Activated CD4-positive, alpha-beta memory T cell treated with anti-CD3 and anti-CD28 coated beads, Interleukin-2, amount 10 ng/mL, durations not matched to agents 7 days and 5 days (primary cell): Measurements from ENCODE around the gene GIT1. TPM values are rescaled to one million over a fixed set of nuclear protein-coding genes. Genes with fewer than 3 reads are reported as not detected.

Experiments used
- CTCF ChIA-PET: fragments of 350-600 bp; sonication (Branson Sonifier 250); formaldehyde crosslinking; loops from one replicate; lab custom pipeline; 2021; ENCODE audit warnings: antibody characterized with exemption, inconsistent platforms; lab: Charles Lee
- POLR2A ChIA-PET: fragments of 350-600 bp; sonication (Branson Sonifier 250); formaldehyde crosslinking; loops from one replicate; lab custom pipeline; 2021; ENCODE audit warnings: antibody characterized with exemption; lab: Charles Lee
- DNase-seq: peaks from one replicate; pipeline ENCODE4 v3.0.0-alpha.2; 2020
- H3K27ac Mint-ChIP-seq: one replicate; pipeline ENCODE4 v1.8.0; 2021; ENCODE audit warnings: mild to moderate bottlenecking, mixed read lengths
- H3K27me3 Mint-ChIP-seq: one replicate; pipeline ENCODE4 v1.8.0; 2021; ENCODE audit warnings: mixed read lengths
- H3K36me3 Mint-ChIP-seq: one replicate; pipeline ENCODE4 v1.8.0; 2021; ENCODE audit warnings: low read depth, mixed read lengths
- H3K4me1 Mint-ChIP-seq: one replicate; pipeline ENCODE4 v1.8.0; 2021; ENCODE audit warnings: mixed read lengths
- H3K4me3 Mint-ChIP-seq: one replicate; pipeline ENCODE4 v1.8.0; 2021; ENCODE audit warnings: mild to moderate bottlenecking, mixed read lengths
- H3K9me3 Mint-ChIP-seq: one replicate; pipeline ENCODE4 v1.8.0; 2021; ENCODE audit warnings: mixed read lengths
- total RNA-seq, 2 experiments: library from RNA; stranded (reverse); gene quantifications; one replicate each; pipeline ENCODE4 v1.2.3, GENCODE V29; 2021

The GIT1 gene
- total RNA-seq, 2 experiments from 2014 or later = 76.6 to 80.4 TPM

- Mint-ChIP-seq H3K4me3 (no peak overlapping the region), H3K9me3 (no peaks in the 10 kb centered on the region), H3K36me3 (no peaks in the 10 kb centered on the region), H3K27me3 (no peaks in the 10 kb centered on the region), H3K27ac (no peak overlapping the region), H3K4me1 (peaks cover 15% of the 10 kb centered on the region)
- ChIA-PET CTCF (interaction anchor here (0.9 to 1.8 kb wide), 3 partner anchors 16 to 179 kb away, joined by 3 to 7 read pairs (median 3); no protein-coding TSS in a partner anchor), POLR2A (interaction anchor here (1.0 kb wide), 1 partner anchor 30 kb away, joined by 3 read pairs; no protein-coding TSS in a partner anchor)
- no peak for DNase-seq
Observed at GRCh38 chr17:29597361-29598172, 8.1 kb upstream of the GIT1 start.

GRCh38 chr17:29596811-29597210 is 7.4 kb upstream of the GIT1 start:
- no peak overlapping the region for H3K4me3 Mint-ChIP-seq
- DNase-seq = no peak
- CTCF ChIA-PET = interaction anchor here (0.5 to 1.8 kb wide), 4 partner anchors 16 to 355 kb away, joined by 3 to 7 read pairs (median 3); no protein-coding TSS in a partner anchor
- H3K36me3 Mint-ChIP-seq = no peaks in the 10 kb centered on the region
- H3K4me1 Mint-ChIP-seq = peaks cover 22% of the 10 kb centered on the region
- H3K27ac Mint-ChIP-seq = no peak overlapping the region
- H3K9me3 Mint-ChIP-seq = no peaks in the 10 kb centered on the region
- POLR2A ChIA-PET = interaction anchor here (1.0 to 1.3 kb wide), 2 partner anchors 10 to 29 kb away, joined by 3 read pairs; no protein-coding TSS in a partner anchor
- H3K27me3 Mint-ChIP-seq = no peaks in the 10 kb centered on the region

DNA sequence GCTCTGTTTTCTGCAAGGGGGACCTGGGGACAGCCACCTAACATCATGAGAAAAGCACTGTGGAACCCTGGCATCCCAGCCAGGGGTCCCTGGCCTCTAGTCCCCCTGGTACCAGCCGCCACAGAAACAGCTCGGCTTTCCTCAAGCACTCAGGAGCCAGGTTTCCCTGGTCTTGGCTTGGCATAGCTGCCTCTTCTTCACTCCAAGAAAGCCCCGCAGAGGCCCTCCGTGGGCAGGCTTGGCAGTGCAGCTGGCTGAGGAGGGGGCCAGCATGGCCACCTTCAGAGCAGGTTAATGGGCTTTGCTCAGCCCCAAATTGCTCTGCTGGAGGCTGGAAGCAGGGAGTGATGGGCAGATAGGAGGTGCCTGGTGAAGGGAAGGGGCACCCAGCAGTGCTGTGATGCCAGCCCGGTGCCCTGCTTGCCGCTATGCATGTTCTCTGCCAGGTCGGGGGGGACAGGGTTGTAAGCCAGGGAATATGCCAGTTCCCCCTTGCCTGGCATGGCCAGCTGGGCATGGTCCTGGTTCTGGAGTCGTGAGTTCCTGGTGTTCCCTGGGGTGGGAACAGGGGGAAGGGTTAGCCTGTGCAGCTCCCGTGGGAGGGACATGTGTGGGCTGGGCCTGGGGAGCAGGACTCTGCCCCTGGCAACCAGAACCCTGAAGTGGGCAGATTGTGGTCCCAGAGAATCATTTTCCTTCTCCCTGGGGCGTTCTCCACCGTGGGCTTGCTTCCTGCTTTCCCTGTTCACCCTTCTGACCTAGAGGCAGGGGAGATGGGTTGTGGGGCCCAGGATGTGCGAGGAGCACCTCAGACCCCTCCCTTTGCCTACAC is 6.7 kb upstream of the GIT1 start:
- Mint-ChIP-seq H3K27ac (no peak overlapping the region), H3K4me3 (no peak overlapping the region), H3K36me3 (no peaks in the 10 kb centered on the region), H3K9me3 (no peaks in the 10 kb centered on the region), H3K4me1 (peaks cover 29% of the 10 kb centered on the region), H3K27me3 (no peaks in the 10 kb centered on the region)
- ChIA-PET POLR2A (interaction anchor here (1.3 kb wide), 1 partner anchor 11 kb away, joined by 3 read pairs; no protein-coding TSS in a partner anchor), CTCF (interaction anchor here (0.5 to 1.8 kb wide), 2 partner anchors 17 to 355 kb away, joined by 3 to 7 read pairs; no protein-coding TSS in a partner anchor)
- no peak for DNase-seq

- ChIA-PET POLR2A (interaction anchor here (1.2 to 1.3 kb wide), 2 partner anchors 12 kb away, joined by 3 read pairs; no protein-coding TSS in a partner anchor), CTCF (interaction anchor here (1.0 to 4.8 kb wide), 4 partner anchors 14 to 21 kb away, joined by 3 to 75 read pairs (median 6); no protein-coding TSS in a partner anchor)
- Mint-ChIP-seq H3K27me3 (no peaks in the 10 kb centered on the region), H3K9me3 (no peaks in the 10 kb centered on the region), H3K4me1 (peaks cover 37% of the 10 kb centered on the region), H3K36me3 (no peaks in the 10 kb centered on the region), H3K27ac (no peak overlapping the region), H3K4me3 (peak overlapping the region; percentile 70)
- no peak for DNase-seq
Observed at GRCh38 chr17:29595107-29595942, 5.9 kb upstream of the GIT1 start.

GRCh38 chr17:29594519-29595090 is 5.2 kb upstream of the GIT1 start:
- H3K27ac Mint-ChIP-seq = no peak overlapping the region
- POLR2A ChIA-PET = interaction anchor here (0.8 to 4.5 kb wide), 5 partner anchors 13 to 112 kb away, joined by 3 to 89 read pairs (median 3); partner anchors contain the start of genes ABHD15, CORO6 and TP53I13

DNA sequence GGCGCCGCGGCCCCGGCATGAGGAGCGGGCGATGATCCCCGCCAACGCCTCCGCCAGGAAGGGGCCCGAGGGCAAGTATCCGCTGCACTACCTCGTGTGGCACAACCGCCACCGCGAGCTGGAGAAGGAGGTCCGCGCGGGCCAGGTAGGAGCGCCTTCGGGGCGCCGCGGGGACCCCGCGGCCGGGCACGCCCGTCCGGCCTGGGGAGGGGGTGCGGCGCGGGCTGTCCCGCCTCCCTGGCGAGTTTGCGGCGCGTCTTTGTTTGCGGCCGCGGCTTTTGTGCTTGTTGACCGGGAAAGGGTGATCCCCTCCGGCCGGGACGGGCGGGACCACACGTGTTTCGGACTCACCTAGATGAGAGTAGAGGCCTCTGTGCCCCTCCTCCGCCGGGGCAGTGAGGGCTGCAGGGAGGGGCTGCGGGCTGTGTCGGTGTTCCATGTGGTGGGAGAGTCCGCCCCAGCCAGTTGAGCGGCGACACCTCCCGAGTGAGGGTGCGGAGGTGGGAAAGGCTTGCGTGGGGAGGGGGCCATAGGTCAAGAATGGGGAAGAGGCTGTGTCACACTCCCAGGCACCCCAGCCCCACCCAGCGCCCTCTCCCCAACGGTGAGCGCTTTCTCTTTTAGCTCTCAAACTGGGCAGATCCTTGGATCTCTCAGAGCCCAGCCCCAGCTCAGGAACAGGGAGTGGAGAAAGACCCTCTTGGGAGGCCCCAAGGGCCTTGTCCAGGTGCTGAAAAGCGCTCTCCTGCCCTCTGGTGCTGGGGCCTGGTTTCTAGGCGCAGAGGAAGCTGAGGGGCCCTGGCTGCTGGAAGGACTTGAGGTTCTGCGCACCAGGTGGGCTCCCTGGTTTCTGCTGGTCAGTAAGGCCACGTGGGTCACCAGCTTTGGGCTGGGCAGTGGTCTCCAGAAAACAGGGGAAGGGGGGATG is 4.4 kb upstream of the GIT1 start:
- H3K27ac Mint-ChIP-seq = no peak overlapping the region
- H3K36me3 Mint-ChIP-seq = no peaks in the 10 kb centered on the region
- DNase-seq = no peak
- no peaks in the 10 kb centered on the region for H3K27me3 Mint-ChIP-seq
- ChIA-PET POLR2A (interaction anchor here (0.8 to 4.5 kb wide), 7 partner anchors 14 to 337 kb away, joined by 3 to 89 read pairs (median 5); partner anchors contain the start of genes ABHD15, CORO6 and TP53I13), CTCF (interaction anchor here (0.6 to 4.8 kb wide), 8 partner anchors 13 to 738 kb away, joined by 3 to 75 read pairs (median 4); no protein-coding TSS in a partner anchor)
- peak overlapping the region; percentile 70 for H3K4me3 Mint-ChIP-seq
- peaks cover 41% of the 10 kb centered on the region for H3K4me1 Mint-ChIP-seq
- H3K9me3 Mint-ChIP-seq = no peaks in the 10 kb centered on the region

More at GRCh38 chr17:29594519-29595090, 5.2 kb upstream of the GIT1 start:
- H3K4me3 Mint-ChIP-seq = peak overlapping the region; percentile 70
- no peaks in the 10 kb centered on the region for H3K9me3 Mint-ChIP-seq
- H3K27me3 Mint-ChIP-seq = no peaks in the 10 kb centered on the region
- DNase-seq = no peak
- no peaks in the 10 kb centered on the region for H3K36me3 Mint-ChIP-seq
- CTCF ChIA-PET = interaction anchor here (0.6 to 4.8 kb wide), 6 partner anchors 14 to 737 kb away, joined by 3 to 75 read pairs (median 4); no protein-coding TSS in a partner anchor
- peaks cover 43% of the 10 kb centered on the region for H3K4me1 Mint-ChIP-seq

DNA sequence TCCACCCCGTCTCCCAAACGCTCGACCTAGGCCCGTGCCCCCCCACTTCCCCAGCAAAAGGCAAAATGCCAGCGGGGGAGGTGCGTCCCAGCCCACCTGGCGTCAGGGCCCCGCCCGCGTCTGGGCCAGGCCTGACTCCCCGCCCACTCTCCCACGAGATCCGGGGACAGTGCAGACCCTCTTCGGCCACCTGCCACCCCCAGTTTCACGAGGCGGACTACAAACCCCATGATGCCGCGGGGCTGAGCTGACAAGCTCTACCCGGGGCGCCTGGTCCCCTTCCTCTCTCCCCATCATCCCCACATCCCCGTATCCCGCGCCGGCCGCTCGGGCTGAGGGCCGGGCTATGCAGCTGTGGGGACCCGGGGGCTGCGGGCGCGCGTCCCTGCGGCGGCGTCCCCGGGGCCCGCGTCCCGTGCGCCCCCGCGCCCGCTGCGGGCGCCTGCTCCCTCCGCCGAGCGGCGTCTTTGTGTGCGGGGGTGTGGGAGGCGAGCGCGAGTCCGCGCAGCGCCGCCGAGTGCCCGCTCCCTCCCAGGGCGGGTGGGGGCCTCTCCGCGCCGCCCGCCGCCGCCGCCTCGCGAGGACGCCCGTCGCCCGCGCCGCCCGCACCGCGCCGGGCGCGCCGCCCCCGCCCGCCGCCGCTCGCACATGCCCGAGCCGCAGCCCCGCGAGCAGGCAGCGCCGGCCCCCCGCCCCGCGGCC is 3.6 kb upstream of the GIT1 start, which contains the start of gene ANKRD13B:
ANKRD13B (plus strand) TSS at position 283 of the 702 bp plus-strand sequence. CDS start 490 bp downstream, outside the sequence.
- H3K4me1 Mint-ChIP-seq = peaks cover 44% of the 10 kb centered on the region
- peak; percentile 50 for DNase-seq
- no peak within 1 kb of the TSS for H3K27ac Mint-ChIP-seq
- no peaks in the 10 kb centered on the region for H3K27me3 Mint-ChIP-seq
- H3K36me3 Mint-ChIP-seq = no peaks in the 10 kb centered on the region
- CTCF ChIA-PET = interaction anchor here (0.7 to 4.8 kb wide), 12 partner anchors 12 to 223 kb away, joined by 3 to 75 read pairs (median 6); no protein-coding TSS in a partner anchor
- peak within 1 kb of the TSS; percentile 70 for H3K4me3 Mint-ChIP-seq
- POLR2A ChIA-PET = interaction anchor here (0.9 to 4.5 kb wide), 6 partner anchors 13 to 338 kb away, joined by 3 to 89 read pairs (median 9); partner anchors contain the start of genes ABHD15 and TP53I13
- H3K9me3 Mint-ChIP-seq = no peaks in the 10 kb centered on the region

DNA sequence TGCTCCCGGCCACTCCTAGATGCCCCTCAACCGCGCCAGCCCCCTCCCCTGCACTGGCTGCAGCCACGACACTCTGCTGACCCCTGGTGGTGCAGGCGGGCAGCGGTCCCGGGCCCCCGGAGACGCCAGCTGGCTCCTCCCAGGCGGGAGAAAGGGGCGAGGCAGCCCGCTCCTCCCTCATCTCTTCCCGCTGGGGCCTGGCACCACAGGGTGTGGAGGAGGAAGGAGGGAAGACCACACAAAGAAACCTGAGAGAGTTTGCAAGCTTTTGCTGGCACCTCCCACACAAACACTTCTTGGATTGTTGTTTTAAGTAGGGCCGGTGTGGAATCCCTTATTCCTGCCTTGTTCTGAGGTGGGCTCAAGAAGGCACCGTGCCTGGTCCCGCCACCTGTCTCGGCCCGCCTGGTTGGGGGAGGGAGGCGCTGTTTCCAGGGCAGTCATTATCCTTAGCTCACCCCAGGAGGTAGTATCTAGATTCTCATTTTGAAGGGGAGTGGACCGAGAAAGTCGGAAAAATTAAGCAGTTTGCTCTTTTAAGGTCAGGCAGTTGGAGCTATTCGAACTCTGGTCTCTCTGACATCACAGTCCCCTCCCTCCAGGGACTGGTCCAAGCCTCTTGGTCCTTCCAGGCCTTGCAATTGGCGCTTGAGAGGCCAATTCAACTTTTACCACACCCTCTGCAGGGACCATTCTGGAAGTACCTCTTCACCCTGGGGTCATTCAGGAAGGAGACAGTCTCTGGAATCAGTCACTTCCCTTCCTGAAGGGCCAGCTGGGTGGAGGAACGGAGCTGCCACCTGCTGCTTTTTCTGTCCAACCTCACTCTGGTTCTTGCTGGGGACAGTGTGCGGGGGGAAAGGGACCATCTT is 2.5 kb upstream of the GIT1 start:
- Mint-ChIP-seq H3K27ac (peak overlapping the region; percentile 59), H3K27me3 (no peaks in the 10 kb centered on the region), H3K9me3 (no peaks in the 10 kb centered on the region), H3K4me1 (peaks cover 54% of the 10 kb centered on the region), H3K4me3 (peak overlapping the region; percentile 68), H3K36me3 (no peaks in the 10 kb centered on the region)
- ChIA-PET POLR2A (interaction anchor here (0.7 to 4.5 kb wide), 10 partner anchors 10 to 1188 kb away, joined by 3 to 89 read pairs (median 4); partner anchors contain the start of genes ABHD15, SSH2 and TP53I13), CTCF (interaction anchor here (0.7 to 4.8 kb wide), 22 partner anchors 11 to 502 kb away, joined by 3 to 75 read pairs (median 4); no protein-coding TSS in a partner anchor)
- DNase-seq = peak; percentile 83

- Mint-ChIP-seq H3K36me3 (no peaks in the 10 kb centered on the region), H3K27ac (peak overlapping the region; percentile 59), H3K9me3 (no peaks in the 10 kb centered on the region), H3K4me1 (peaks cover 60% of the 10 kb centered on the region), H3K27me3 (no peaks in the 10 kb centered on the region), H3K4me3 (peak overlapping the region; percentile 47)
- ChIA-PET POLR2A (interaction anchor here (1.1 to 4.5 kb wide), 6 partner anchors 9 to 339 kb away, joined by 3 to 89 read pairs (median 9); partner anchors contain the start of genes ABHD15, SSH2 and TP53I13), CTCF (interaction anchor here (0.7 to 4.8 kb wide), 21 partner anchors 10 to 502 kb away, joined by 3 to 75 read pairs (median 4); partner anchors contain the start of genes ABHD15 and TP53I13)
- DNase-seq = no peak
Observed at GRCh38 chr17:29591146-29591736, 1.8 kb upstream of the GIT1 start.
